Left lobe of liver (tissue), 2 donors: ENCODE measurements around the gene CREB3. TPM values are rescaled to one million over a fixed set of nuclear protein-coding genes. Genes with fewer than 3 reads are reported as not detected.

Source experiments
- ATAC-seq: fragments of 200-7000 bp; cut with Tn5 transposase; one replicate; pipeline ENCODE4 v1.9.1; 2020; ENCODE audit warnings: mild to moderate bottlenecking, moderate library complexity
- DNase-seq: peaks from one replicate; pipeline ENCODE4 v3.0.0-alpha.2; 2020; ENCODE audit warnings: low spot score
- total RNA-seq: library from RNA; stranded (reverse); gene quantifications from one replicate; pipeline ENCODE4 v1.2.1, GENCODE V29; 2021
- donor health status: DM: no; HTN: no; CAD: no; lungs with moderate emphysema.
- donor health status: DM: no; HTN: yes; CAD: no.

CREB3 gene
- total RNA-seq, 1 donor from 2014 or later, result 13.9 TPM

- ATAC-seq, result no peak
Observed at GRCh38 chr9:35700942-35701341, 31.5 kb upstream of the CREB3 start.

GRCh38 chr9:35702696-35703095, 29.8 kb upstream of the CREB3 start:
- DNase-seq (no peak), ATAC-seq (no peak)

More at GRCh38 chr9:35700942-35701341, 31.5 kb upstream of the CREB3 start:
- DNase-seq, result no peak

- ATAC-seq (no peak), DNase-seq (no peak)
Observed at GRCh38 chr9:35703906-35704672, 28.4 kb upstream of the CREB3 start.

DNA sequence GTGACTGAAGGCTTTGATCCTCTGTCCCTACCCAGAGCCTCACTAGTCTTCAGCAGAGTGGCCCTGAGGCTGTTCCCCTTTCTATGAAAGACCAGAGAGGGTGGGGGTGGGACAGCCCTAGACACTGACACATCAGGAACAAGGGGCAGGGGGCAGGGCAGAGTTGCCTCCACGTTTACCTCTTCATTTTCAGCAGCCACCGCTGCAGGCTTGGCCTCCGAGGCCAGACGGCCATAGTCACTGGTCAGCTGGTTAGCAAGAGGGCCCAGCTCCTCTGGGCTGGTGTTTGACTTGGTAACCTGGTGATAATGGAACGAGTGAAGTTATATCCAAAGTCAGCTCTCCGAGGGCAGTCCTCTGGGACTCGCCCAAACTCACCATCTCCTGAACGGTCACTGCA, 27.1 kb upstream of the CREB3 start:
- DNase-seq, result no peak
- no peak for ATAC-seq

DNA sequence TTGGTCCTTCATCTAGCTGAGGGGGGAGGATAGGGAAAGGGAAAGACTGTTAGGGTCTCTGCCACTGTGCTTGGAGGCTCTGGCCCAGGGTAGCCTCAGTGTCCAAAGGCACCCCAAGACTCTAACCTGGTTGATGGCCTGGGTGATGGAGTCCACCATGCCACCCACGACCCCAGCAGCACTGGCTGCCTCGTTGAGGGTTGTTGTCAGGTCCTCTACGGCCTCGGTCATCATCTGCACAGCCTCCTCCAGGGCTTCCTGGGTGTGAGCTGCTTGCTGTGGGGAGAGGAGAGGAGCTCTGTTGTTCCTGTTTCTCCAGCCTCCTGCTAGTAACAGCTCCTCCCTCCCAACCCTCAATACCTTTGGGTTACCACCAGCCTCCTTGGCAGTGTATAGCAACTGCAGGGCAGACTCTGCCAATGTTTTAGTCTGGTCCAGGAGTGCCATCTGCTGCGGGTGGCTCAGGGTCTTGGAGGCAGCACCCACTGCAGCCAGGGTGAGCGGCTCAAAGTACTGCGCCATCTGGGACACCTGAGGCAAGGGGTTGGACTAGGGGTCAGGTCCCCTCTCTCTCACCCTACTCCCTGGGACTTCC, 26.5 kb upstream of the CREB3 start:
- ATAC-seq (no peak), DNase-seq (no peak)

- no peak for DNase-seq
- ATAC-seq, result no peak
Observed at GRCh38 chr9:35706951-35707350, 25.5 kb upstream of the CREB3 start.

GRCh38 chr9:35708146-35708545, 24.3 kb upstream of the CREB3 start:
- ATAC-seq (no peak), DNase-seq (no peak)

GRCh38 chr9:35710818-35711500, 21.5 kb upstream of the CREB3 start:
- ATAC-seq (no peak), DNase-seq (no peak)

GRCh38 chr9:35711501-35712428, 20.7 kb upstream of the CREB3 start:
- ATAC-seq (no peak), DNase-seq (no peak)

DNA sequence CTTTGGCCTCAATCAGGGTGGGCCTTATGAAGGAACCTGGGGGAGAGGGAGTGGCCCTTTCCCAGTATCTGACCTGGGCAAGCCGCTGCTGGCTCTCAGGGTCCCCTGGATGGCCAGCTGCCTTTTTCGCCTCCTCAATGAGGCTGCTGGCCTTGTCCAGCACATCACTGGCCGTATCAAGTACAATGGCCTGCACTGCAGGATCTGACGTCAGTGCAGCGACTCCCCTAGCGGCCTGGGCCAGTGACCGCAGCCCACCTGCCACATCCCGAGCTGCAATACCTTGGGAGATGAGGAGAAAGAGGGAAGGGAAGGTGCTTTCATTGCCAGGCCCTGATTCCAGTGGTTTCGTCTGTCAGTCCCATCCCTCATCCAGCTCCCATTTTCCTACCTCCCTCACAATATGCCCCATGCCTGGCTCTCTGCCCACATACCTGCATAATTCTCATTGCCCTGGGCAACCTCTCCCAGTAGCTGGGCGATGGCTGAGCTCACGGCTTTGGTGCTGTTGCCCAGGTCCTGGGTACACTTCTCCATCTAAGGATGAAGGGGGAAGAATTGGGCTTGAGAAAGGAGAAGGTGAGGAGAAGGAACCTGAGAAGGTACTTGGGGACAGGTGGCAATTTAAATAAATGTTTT, 19.6 kb upstream of the CREB3 start:
- ATAC-seq (no peak), DNase-seq (no peak)

DNA sequence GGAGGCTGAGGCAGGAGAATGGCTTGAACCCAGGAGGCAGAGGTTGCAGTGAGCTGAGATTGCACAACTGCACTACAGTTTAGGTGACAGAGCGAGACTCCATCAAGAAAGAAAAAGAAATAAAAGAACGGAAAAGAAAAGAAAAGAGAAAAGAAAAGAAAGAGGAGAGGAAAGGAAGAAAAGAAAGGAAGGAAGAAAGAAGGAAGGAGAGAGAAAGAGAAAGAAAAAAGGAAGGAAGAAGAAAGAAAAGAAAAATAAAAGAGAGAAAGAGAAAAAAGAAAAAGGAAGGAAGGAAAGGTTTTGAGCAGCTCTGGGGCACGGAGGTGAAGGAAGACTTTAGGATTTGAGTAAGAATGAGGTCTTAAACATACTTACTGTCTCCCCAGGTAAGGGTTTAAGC, 18.9 kb upstream of the CREB3 start:
- no peak for DNase-seq
- ATAC-seq, result no peak

DNA sequence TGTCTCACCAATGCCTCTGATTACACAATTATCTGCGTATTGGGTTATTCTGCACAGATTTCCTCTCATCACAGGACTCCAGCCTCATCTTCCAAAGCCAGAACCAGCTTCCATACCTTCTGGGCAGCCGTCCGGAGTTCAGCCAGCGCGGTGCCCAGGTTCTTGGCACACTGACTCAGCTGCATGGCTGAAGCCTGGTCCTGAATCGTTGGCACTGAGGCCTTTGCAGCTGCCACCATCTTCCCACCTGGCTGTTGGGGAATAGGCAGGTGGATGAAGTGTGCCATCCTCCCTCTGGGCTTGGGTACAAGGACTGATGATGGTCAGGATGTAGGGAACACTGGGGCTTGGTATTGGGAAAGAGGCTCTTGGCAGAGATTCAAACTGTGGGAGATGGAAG, 18.3 kb upstream of the CREB3 start:
- peak; percentile 38 for ATAC-seq
- no peak for DNase-seq

GRCh38 chr9:35714579-35715252, 17.8 kb upstream of the CREB3 start:
- DNase-seq, result no peak

GRCh38 chr9:35716230-35716629, 16.2 kb upstream of the CREB3 start:
- ATAC-seq (no peak), DNase-seq (no peak)

More at GRCh38 chr9:35714579-35715252, 17.8 kb upstream of the CREB3 start:
- no peak for ATAC-seq

DNA sequence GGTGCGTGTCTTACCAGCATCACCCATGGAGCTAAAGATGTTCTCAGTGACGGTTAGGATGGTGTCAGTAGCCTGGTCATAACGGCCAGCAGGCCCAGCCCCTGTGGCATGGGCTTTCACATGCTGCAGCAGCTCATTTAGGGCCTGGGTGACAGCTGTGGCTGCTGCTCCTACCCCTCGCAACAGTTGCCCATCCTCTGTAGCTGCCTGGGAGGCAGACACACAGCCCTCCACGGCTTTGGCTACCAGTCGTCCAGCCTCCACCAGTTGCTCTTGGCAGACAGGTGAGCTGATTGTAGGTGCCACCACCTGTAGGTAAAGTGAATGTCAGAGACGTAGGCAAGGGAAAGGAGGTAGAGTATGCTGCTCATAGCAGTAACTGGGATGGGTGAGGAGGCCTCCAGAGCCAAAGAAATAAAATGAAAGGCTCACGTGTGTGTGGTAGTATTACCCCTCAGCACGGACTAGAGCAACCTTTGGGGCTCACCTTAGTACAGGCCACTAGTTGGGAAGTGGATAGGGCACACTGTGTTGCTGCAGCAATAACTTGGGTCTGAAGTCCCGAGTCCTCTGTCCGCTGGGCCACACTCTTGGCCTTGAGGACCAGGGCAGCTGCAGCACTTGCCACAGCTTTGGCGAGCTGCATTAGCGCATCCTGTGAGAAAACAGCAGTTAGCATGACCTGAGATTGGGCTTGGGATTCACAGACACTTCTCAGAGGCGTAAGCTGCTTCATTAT, 15.2 kb upstream of the CREB3 start:
- ATAC-seq, result no peak
- no peak for DNase-seq

- ATAC-seq (no peak), DNase-seq (no peak)
Observed at GRCh38 chr9:35718721-35719511, 13.6 kb upstream of the CREB3 start.

- DNase-seq, result no peak
- ATAC-seq, result no peak
Observed at GRCh38 chr9:35719546-35719945, 12.9 kb upstream of the CREB3 start.

DNA sequence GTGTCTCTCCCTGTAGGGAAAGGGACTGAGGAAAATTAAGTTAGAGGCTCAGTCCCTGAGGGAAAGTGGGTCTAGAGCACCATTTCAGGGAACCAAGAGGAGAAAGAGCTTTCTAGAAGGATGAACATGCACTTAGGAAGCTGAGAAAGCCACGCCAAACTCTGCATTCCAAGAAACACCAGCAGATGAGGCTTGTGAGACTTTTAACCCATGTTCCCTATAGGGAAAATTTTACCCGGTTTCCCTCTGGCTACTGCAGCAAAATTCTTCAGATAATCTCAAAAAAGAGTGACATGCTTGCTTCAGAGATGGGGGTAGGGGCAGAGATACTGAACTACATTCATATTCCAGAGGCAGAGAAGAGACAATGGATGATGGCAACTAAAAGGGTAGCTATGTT, 9.0 kb upstream of the CREB3 start:
- ATAC-seq (no peak), DNase-seq (no peak)
